Upper lobe of left lung (tissue), 6 donors: ENCODE data around the gene CLPSL1. TPM values are rescaled to one million over a fixed set of nuclear protein-coding genes. Genes with fewer than 3 reads are reported as not detected.

ENCODE experiments used
- ATAC-seq, 2 donors: fragments of 200-7000 bp; cut with Tn5 transposase; one replicate each; pipeline ENCODE4 v1.9.1; 2022; ENCODE audit warnings: mild to moderate bottlenecking in 2 of 2, moderate library complexity in 2 of 2; ENCODE audit not compliant: low FRiP score in 2 of 2
- DNase-seq, 2 donors: peaks; one replicate each; pipeline ENCODE4 v3.0.0-alpha.2; 2019 to 2020
- H3K27ac ChIP-seq, 4 donors: fragments of 200-600 bp; sonication (generic); one replicate each; pipeline ENCODE4 v1.5.1; 2016 to 2019
- H3K27me3 ChIP-seq, 4 donors: fragments of 200-600 bp; sonication (generic); one replicate each; pipeline ENCODE4 v1.5.1; 2017 to 2019
- H3K36me3 ChIP-seq, 4 donors: fragments of 200-600 bp; sonication (generic); one replicate each; pipeline ENCODE4 v1.5.1; 2016 to 2019
- H3K4me1 ChIP-seq, 4 donors: fragments of 200-600 bp; sonication (generic); one replicate each; pipeline ENCODE4 v1.5.1; 2018 to 2019
- H3K4me3 ChIP-seq, 4 donors: fragments of 200-600 bp; sonication (generic); one replicate each; pipeline ENCODE4 v1.5.1; 2017 to 2019; ENCODE audit warnings: mild to moderate bottlenecking in 2 of 4, moderate library complexity in 1 of 4
- H3K9me3 ChIP-seq, 4 donors: fragments of 200-600 bp; sonication (generic); one replicate each; pipeline ENCODE4 v1.5.1; 2018 to 2019
- EP300 ChIP-seq, 4 donors: sonication (generic); formaldehyde crosslinking; IDR thresholded peaks; one replicate each; pipeline ENCODE4 v1.5.1; 2017; ENCODE audit warnings: antibody characterized with exemption in 4 of 4, control low read depth in 2 of 4
- POLR2A ChIP-seq, 4 donors: fragments of 450-650 bp; IDR thresholded peaks; one replicate each; pipeline ENCODE4 v1.5.1; 2016 to 2017; ENCODE audit warnings: antibody characterized with exemption in 4 of 4, mild to moderate bottlenecking in 2 of 4
- POLR2AphosphoS5 ChIP-seq, 2 donors: sonication (generic); formaldehyde crosslinking; IDR thresholded peaks; one replicate each; pipeline ENCODE4 v1.5.1; 2017; ENCODE audit warnings: antibody characterized with exemption in 2 of 2
- WGBS, 2 donors: methylation state at CpG; one replicate each; pipeline ENCODE4 v1.1.5; 2017 to 2018; 5-methylcytosine and 5-hydroxymethylcytosine counted together
- total RNA-seq, 6 donors: library from RNA; depleted of rRNA in 4 of 6; stranded (reverse); fragments of >200 nt in 4 of 6; gene quantifications; one replicate each; pipeline versions ENCODE4 v1.1.0 to v1.2.1, GENCODE V29; 2016 to 2021
- TF ChIP-seq, protein P1 (sequence below), 6 experiments: fragments of 450-650 bp in 4 of 6; fragments of 200-600 bp in 2 of 6; sonication (generic) in 2 of 6; IDR thresholded peaks; one replicate each; pipeline ENCODE4 v1.5.1; 2016 to 2019; ENCODE audit warnings: antibody characterized with exemption in 6 of 6
- donor health status: DM: no; HTN: no; CAD: no; lungs with moderate emphysema.
- donor health status: DM: no; HTN: yes; CAD: no; lungs with severe emphysema.

CLPSL1 gene
- total RNA-seq, 6 donors from 2014 or later: not detected

DNA sequence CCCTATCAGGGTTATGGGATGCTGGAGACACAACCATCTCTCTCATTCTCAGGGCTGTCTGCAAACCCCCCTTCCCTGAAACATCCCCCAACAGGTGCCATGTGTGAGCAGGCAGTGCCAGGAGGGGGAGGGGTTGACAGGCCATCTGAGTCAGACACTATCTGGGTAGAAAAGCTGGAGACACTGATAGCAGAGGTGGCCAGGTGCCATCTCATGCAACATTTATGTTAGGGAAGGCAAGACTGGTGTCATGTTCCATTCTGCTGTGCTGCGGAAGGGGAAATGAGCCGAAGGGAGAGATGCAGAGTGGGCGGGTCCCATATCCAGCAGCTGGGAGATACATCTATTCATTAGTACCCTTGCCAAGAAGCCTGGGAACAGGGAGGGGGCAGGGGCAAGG is 27.9 kb downstream of the CLPSL1 start:
- no peak overlapping the region for H3K27ac ChIP-seq
- no peak overlapping the region for H3K4me3 ChIP-seq
- no peak for TF ChIP-seq POLR2AphosphoS5 (IDR thresholded peaks at IDR 0.05)
- TF ChIP-seq POLR2A (IDR thresholded peaks at IDR 0.05): no peak
- no peak for TF ChIP-seq EP300 (IDR thresholded peaks at IDR 0.05)
- TF ChIP-seq, protein P1, sequence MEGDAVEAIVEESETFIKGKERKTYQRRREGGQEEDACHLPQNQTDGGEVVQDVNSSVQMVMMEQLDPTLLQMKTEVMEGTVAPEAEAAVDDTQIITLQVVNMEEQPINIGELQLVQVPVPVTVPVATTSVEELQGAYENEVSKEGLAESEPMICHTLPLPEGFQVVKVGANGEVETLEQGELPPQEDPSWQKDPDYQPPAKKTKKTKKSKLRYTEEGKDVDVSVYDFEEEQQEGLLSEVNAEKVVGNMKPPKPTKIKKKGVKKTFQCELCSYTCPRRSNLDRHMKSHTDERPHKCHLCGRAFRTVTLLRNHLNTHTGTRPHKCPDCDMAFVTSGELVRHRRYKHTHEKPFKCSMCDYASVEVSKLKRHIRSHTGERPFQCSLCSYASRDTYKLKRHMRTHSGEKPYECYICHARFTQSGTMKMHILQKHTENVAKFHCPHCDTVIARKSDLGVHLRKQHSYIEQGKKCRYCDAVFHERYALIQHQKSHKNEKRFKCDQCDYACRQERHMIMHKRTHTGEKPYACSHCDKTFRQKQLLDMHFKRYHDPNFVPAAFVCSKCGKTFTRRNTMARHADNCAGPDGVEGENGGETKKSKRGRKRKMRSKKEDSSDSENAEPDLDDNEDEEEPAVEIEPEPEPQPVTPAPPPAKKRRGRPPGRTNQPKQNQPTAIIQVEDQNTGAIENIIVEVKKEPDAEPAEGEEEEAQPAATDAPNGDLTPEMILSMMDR (IDR thresholded peaks at IDR 0.05): no peak
- peaks cover 0 to 9% (median 5%) of the 10 kb centered on the region in 4 donors for H3K4me1 ChIP-seq
- no peaks in the 10 kb centered on the region for H3K9me3 ChIP-seq
- WGBS, 2 donors: 46 to 71% methylated on average over 3 of the region's 3 CpGs
- H3K27me3 ChIP-seq: peaks cover 0 to 3% (median 0%) of the 10 kb centered on the region in 4 donors
- ATAC-seq (no peak), DNase-seq (no peak)
- no peaks in the 10 kb centered on the region for H3K36me3 ChIP-seq

DNA sequence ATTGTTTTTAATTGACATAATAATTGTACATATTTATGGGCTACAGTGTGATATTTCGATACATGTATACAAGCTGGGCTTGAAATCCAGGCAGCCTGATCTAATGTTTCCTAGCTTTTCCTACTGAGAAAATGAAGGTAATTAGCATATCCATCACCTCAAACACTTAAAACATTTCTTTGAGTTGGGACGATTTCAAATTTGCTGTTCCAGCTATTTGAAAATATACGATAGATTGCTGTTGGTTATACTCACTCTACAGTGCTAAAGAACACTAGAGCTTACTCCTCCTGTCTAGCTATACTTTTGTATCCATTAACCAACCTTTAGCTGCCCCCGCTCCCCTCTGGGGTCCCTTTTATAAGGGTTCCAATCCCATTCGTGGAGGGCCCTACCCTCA is 29.0 kb downstream of the CLPSL1 start:
- H3K9me3 ChIP-seq: no peaks in the 10 kb centered on the region
- DNase-seq (no peak), ATAC-seq (no peak)
- no peaks in the 10 kb centered on the region for H3K36me3 ChIP-seq
- no peak overlapping the region for H3K4me3 ChIP-seq
- 82 to 84% methylated on average over 5 of the region's 5 CpGs for WGBS, 2 donors
- TF ChIP-seq EP300 (IDR thresholded peaks at IDR 0.05) (no peak), POLR2AphosphoS5 (IDR thresholded peaks at IDR 0.05) (no peak), POLR2A (IDR thresholded peaks at IDR 0.05) (no peak)
- TF ChIP-seq, protein P1 (IDR thresholded peaks at IDR 0.05): no peak
- peaks cover 0 to 3% (median 0%) of the 10 kb centered on the region in 4 donors for H3K27me3 ChIP-seq
- peaks cover 0 to 8% (median 5%) of the 10 kb centered on the region in 4 donors for H3K4me1 ChIP-seq
- no peak overlapping the region for H3K27ac ChIP-seq

DNA sequence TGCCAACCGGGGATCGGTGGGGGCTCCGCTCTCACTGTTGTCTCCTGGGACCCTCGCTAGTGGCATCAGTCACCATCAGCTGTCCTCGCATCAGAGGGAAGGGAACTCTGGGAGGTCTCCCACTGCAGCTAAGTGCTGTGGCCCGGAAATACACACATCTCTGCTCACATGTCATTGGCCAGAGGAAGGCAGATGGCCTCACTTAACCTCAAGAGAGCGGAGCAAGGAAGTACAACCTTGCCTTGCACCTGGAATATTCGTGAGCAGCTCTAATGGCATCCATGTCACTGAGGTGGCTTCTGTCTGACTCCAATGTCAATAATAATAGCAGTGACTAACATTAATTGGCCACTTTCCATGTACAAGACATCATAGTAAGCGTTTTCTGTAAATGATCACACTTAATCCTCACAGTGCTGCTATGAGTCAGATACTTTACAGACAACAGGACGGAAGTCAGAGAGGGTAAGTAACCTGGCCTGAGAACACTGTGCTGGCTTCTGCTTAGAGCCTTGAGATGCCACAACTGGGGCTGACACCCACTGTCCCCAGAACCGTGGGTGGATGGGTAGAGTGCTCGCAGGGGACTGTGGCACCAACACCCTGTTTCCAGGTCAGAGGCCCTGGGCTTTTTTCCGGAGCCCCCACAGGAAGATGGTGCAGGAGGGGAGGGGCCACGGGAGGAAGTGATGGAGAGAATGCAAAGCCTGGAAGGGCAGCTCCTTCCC is 30.3 kb downstream of the CLPSL1 start:
- DNase-seq (no peak), ATAC-seq (no peak)
- H3K9me3 ChIP-seq: no peaks in the 10 kb centered on the region

DNA sequence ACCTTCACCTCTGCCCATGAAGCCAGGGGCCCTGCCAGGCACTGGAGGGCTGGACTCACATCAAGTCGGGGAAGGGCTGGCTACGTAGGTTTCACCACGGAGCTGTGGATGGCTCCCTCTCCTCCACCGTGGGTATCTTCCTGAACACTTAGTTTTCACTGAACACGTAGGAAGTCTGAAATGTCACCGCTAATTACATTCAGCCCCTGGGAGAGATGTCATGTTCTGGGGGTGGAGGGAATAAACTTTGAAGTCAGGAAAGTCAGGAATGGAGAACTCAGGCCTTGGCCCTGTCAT is 30.8 kb downstream of the CLPSL1 start:
- H3K27ac ChIP-seq: no peak overlapping the region
- H3K4me1 ChIP-seq: no peaks in the 10 kb centered on the region
- 77% methylated on average over 6 of the region's 6 CpGs for WGBS, 2 donors
- H3K36me3 ChIP-seq: no peaks in the 10 kb centered on the region
- no peak for ATAC-seq
- no peaks in the 10 kb centered on the region for H3K9me3 ChIP-seq
- H3K4me3 ChIP-seq: no peak overlapping the region
- TF ChIP-seq POLR2AphosphoS5 (IDR thresholded peaks at IDR 0.05): no peak
- no peaks in the 10 kb centered on the region for H3K27me3 ChIP-seq
- no peak for DNase-seq

More for the DNA sequence above, 30.3 kb downstream of the CLPSL1 start:
- Histone ChIP-seq H3K27me3 (no peaks in the 10 kb centered on the region), H3K27ac (no peak overlapping the region), H3K4me1 (no peaks in the 10 kb centered on the region), H3K4me3 (no peak overlapping the region), H3K36me3 (no peaks in the 10 kb centered on the region)
- WGBS, 2 donors: 59 to 68% methylated on average over 13 to 14 of the region's 14 CpGs
- TF ChIP-seq, protein P1 (IDR thresholded peaks at IDR 0.05): no peak
- no peak for TF ChIP-seq POLR2A (IDR thresholded peaks at IDR 0.05)

DNA sequence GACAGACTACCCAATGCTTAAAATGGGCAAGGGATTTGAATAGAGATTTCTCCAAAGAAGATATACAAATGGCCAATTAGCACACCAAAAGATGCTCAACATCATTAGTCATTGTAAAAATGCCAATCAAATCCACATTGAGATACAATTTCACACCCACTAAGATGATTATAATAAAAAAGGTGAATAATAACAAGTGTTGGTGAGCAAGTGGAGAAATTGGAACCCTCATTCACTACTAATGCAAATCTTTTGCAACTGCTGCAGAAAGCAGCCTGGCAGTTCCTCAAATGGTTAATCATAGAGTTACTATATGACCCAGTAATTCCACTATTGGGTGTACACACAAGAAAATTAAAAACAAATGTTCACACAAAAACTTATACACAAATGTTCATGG is 36.7 kb downstream of the CLPSL1 start:
- TF ChIP-seq POLR2AphosphoS5 (IDR thresholded peaks at IDR 0.05) (no peak), POLR2A (IDR thresholded peaks at IDR 0.05) (no peak), EP300 (IDR thresholded peaks at IDR 0.05) (no peak)
- TF ChIP-seq, protein P1 (IDR thresholded peaks at IDR 0.05): no peak
- no peak for ATAC-seq
- DNase-seq: no peak
- H3K4me1 ChIP-seq: no peaks in the 10 kb centered on the region
- H3K9me3 ChIP-seq: peaks cover 0 to 9% (median 1%) of the 10 kb centered on the region in 4 donors
- no peaks in the 10 kb centered on the region for H3K36me3 ChIP-seq
- no peak overlapping the region for H3K4me3 ChIP-seq
- no peaks in the 10 kb centered on the region for H3K27me3 ChIP-seq
- H3K27ac ChIP-seq: no peak overlapping the region
